TTC549 (cell line): ENCODE measurements around the gene IFT25.
"Not testable (repeated sequence)": the region's sequence is repeated elsewhere in the genome, so short reads cannot be mapped to it uniquely, and the experiment has no call there.

Experiments
- FAIRE-seq: peaks from 2 replicates; lab custom pipeline; 2012; peaks lifted over from hg19 to GRCh38; lab: Jason Lieb, UNC

IFT25 gene

GRCh38 chr1:53945433-53946251 lies at the start of gene IFT25:
Gene IFT25 (minus strand): TSS chr1:53945699. CDS start chr1:53940082, 5,617 bp downstream.
- FAIRE-seq, result no peak

GRCh38 chr1:53994516-53994915 lies 49.0 kb upstream of the IFT25 start:
- FAIRE-seq, result not testable (repeated sequence)

GRCh38 chr1:53992085-53992874 lies 46.8 kb upstream of the IFT25 start:
- FAIRE-seq, result no peak

- no peak for FAIRE-seq
Observed at GRCh38 chr1:53987880-53988279, 42.4 kb upstream of the IFT25 start.

GRCh38 chr1:53986458-53986857 lies 41.0 kb upstream of the IFT25 start:
- no peak for FAIRE-seq

GRCh38 chr1:53984726-53985125 lies 39.2 kb upstream of the IFT25 start:
- FAIRE-seq, result no peak

GRCh38 chr1:53982763-53983104 lies 37.2 kb upstream of the IFT25 start:
- FAIRE-seq, result no peak

- FAIRE-seq, result no peak
Observed at GRCh38 chr1:53982034-53982762, 36.7 kb upstream of the IFT25 start.

GRCh38 chr1:53981220-53981619 lies 35.7 kb upstream of the IFT25 start:
- FAIRE-seq, result no peak

- FAIRE-seq, result no peak
Observed at GRCh38 chr1:53979712-53980450, 34.4 kb upstream of the IFT25 start.

- no peak for FAIRE-seq
Observed at GRCh38 chr1:53975861-53976260, 30.4 kb upstream of the IFT25 start.

GRCh38 chr1:53971718-53972117 lies 26.2 kb upstream of the IFT25 start:
- FAIRE-seq, result no peak

GRCh38 chr1:53969323-53969722 lies 23.8 kb upstream of the IFT25 start:
- FAIRE-seq, result not testable (repeated sequence)

- no peak for FAIRE-seq
Observed at GRCh38 chr1:53968125-53968513, 22.6 kb upstream of the IFT25 start.

GRCh38 chr1:53967409-53968124 lies 22.1 kb upstream of the IFT25 start:
- FAIRE-seq, result no peak

GRCh38 chr1:53966794-53967193 lies 21.3 kb upstream of the IFT25 start:
- FAIRE-seq, result no peak

GRCh38 chr1:53964109-53964508 lies 18.6 kb upstream of the IFT25 start:
- no peak for FAIRE-seq

- no peak for FAIRE-seq
Observed at GRCh38 chr1:53963460-53963859, 18.0 kb upstream of the IFT25 start.

- FAIRE-seq, result no peak
Observed at GRCh38 chr1:53962395-53962794, 16.9 kb upstream of the IFT25 start.

- FAIRE-seq, result no peak
Observed at GRCh38 chr1:53959664-53960250, 14.3 kb upstream of the IFT25 start.

- no peak for FAIRE-seq
Observed at GRCh38 chr1:53957194-53957818, 11.8 kb upstream of the IFT25 start.
